Keratinocyte (primary cell): ENCODE measurements around the gene ERFE. TPM values are rescaled to one million over a fixed set of nuclear protein-coding genes. Genes with fewer than 3 reads are reported as not detected.

ENCODE experiments used
- DNase-seq: peaks from one replicate; pipeline ENCODE4 v3.0.0-alpha.2; 2011; ENCODE audit warnings: low read depth, missing footprints, low spot score
- FAIRE-seq: peaks from 2 replicates; lab custom pipeline; 2011; peaks lifted over from hg19 to GRCh38; lab: Jason Lieb, UNC
- H2AFZ ChIP-seq: 2 replicates; pipeline ENCODE4 v1.6.0; 2012; ENCODE audit warnings: low read length, control low read depth, inconsistent platforms; ENCODE audit not compliant: control insufficient read depth
- H3K27ac ChIP-seq: 2 replicates; pipeline ENCODE4 v1.5.1; 2011; ENCODE audit warnings: low read length; ENCODE audit not compliant: control insufficient read depth, insufficient read depth
- H3K27me3 ChIP-seq: 3 replicates; pipeline ENCODE4 v1.6.0; 2011; ENCODE audit warnings: low read length; ENCODE audit not compliant: control insufficient read depth, insufficient read depth; ENCODE audit errors: extremely low read depth
- H3K36me3 ChIP-seq, 2 experiments: 2 replicates in 1 of 2; 3 replicates in 1 of 2; pipeline ENCODE4 v1.5.1; 2011; ENCODE audit warnings: low read length in 2 of 2, mild to moderate bottlenecking in 1 of 2; ENCODE audit not compliant: control insufficient read depth in 2 of 2, insufficient read depth in 2 of 2; ENCODE audit errors: extremely low read depth in 1 of 2
- H3K4me1 ChIP-seq: 3 replicates; pipeline ENCODE4 v1.5.1; 2011; ENCODE audit warnings: low read length; ENCODE audit not compliant: control insufficient read depth, insufficient read depth; ENCODE audit errors: extremely low read depth
- H3K4me2 ChIP-seq: 3 replicates; pipeline ENCODE4 v1.6.0; 2011; ENCODE audit warnings: low read depth, low read length; ENCODE audit not compliant: control insufficient read depth, insufficient read depth; ENCODE audit errors: extremely low read depth
- H3K4me3 ChIP-seq, 3 experiments: fragments of 200-600 bp in 1 of 3; sonication (generic) in 1 of 3; 2 replicates in 2 of 3; 3 replicates in 1 of 3; pipeline ENCODE4 v1.5.1; 2011 to 2016; ENCODE audit warnings: low read length in 3 of 3, mild to moderate bottlenecking in 3 of 3, control low read depth in 2 of 3, inconsistent platforms in 1 of 3, low read depth in 1 of 3, mixed read lengths in 1 of 3, mixed run types in 1 of 3, moderate library complexity in 1 of 3; ENCODE audit not compliant: control insufficient read depth in 2 of 3, insufficient read depth in 2 of 3; ENCODE audit errors: extremely low read depth in 1 of 3
- H3K79me2 ChIP-seq: 2 replicates; pipeline ENCODE4 v1.6.0; 2012; ENCODE audit warnings: low read length; ENCODE audit not compliant: control insufficient read depth, insufficient read depth
- H3K9ac ChIP-seq: 3 replicates; pipeline ENCODE4 v1.6.0; 2011; ENCODE audit warnings: low read length; ENCODE audit not compliant: control insufficient read depth, insufficient read depth; ENCODE audit errors: extremely low read depth
- H3K9me1 ChIP-seq: 3 replicates; pipeline ENCODE4 v1.6.0; 2011; ENCODE audit warnings: low read length; ENCODE audit not compliant: control insufficient read depth, insufficient read depth; ENCODE audit errors: extremely low read depth
- H3K9me3 ChIP-seq: 2 replicates; pipeline ENCODE4 v1.5.1; 2012; ENCODE audit warnings: low read depth, low read length; ENCODE audit not compliant: control insufficient read depth
- H4K20me1 ChIP-seq: 3 replicates; pipeline ENCODE4 v1.6.0; 2011; ENCODE audit warnings: low read length; ENCODE audit not compliant: control insufficient read depth, insufficient read depth; ENCODE audit errors: extremely low read depth
- CTCF ChIP-seq, 3 experiments: IDR thresholded peaks in 1 of 3; conservative IDR thresholded peaks in 1 of 3; optimal IDR thresholded peaks in 1 of 3; 2 replicates in 2 of 3; 3 replicates in 1 of 3; pipeline versions ENCODE3 to v1.5.1; 2011; ENCODE audit warnings: low read length in 3 of 3, mild to moderate bottlenecking in 3 of 3, moderate library complexity in 2 of 3, control low read depth in 1 of 3, inconsistent platforms in 1 of 3; ENCODE audit not compliant: insufficient read depth in 2 of 3; ENCODE audit errors: extremely low read depth in 1 of 3
- EZH2 ChIP-seq: IDR thresholded peaks from one replicate; pipeline ENCODE4 v1.6.1; 2012; ENCODE audit warnings: inconsistent platforms, mild to moderate bottlenecking, low read length, moderate library complexity
- dilution Hi-C: fragments of 300-500 bp; cut with MboI; formaldehyde crosslinking; loops from one replicate; pipeline ENCODE4 v1.7.0; 2020; ENCODE audit warnings: low sequenced_read_pairs; ENCODE audit not compliant: extremely low pct_ligation_motif_present
- polyA plus RNA-seq, 5 experiments: library from polyadenylated mRNA; depleted of rRNA in 3 of 5; stranded (reverse) in 3 of 5; stranded (forward) in 1 of 5; unstranded in 1 of 5; fragments of >200 nt; gene quantifications; 1 replicate in 1 of 5; 2 replicates in 3 of 5; 3 replicates in 1 of 5; pipeline versions ENCODE4 v1.2.1 to v1.2.3, GENCODE V29; 2011 to 2012; ENCODE audit warnings: missing spikeins in 2 of 5, low read depth in 1 of 5, low replicate concordance in 1 of 5

The ERFE gene
- polyA plus RNA-seq, 1 donor (not counting 4 experiments of a cell fraction or from before 2014, with no cell fraction given) = 0.14 TPM

- no peak for FAIRE-seq
- Histone ChIP-seq H3K9me3 (no peaks in the 10 kb centered on the region), H3K9me1 (no peaks in the 10 kb centered on the region), H3K4me3 (no peak overlapping the region), H3K79me2 (no peaks in the 10 kb centered on the region), H2AFZ (no peak overlapping the region), H3K27me3 (no peaks in the 10 kb centered on the region), H3K9ac (no peak overlapping the region), H3K4me2 (no peak overlapping the region), H3K4me1 (peaks cover under 1% of the 10 kb centered on the region), H4K20me1 (no peaks in the 10 kb centered on the region), H3K36me3 (no peaks in the 10 kb centered on the region), H3K27ac (no peak overlapping the region)
- TF ChIP-seq EZH2 = no peak
- TF ChIP-seq CTCF (optimal IDR thresholded peaks at IDR 0.05 in 1 of 3, IDR thresholded peaks at IDR 0.05 in 1 of 3, conservative IDR thresholded peaks at IDR 0.05 in 1 of 3; ENCODE audit: extremely low read depth in 1 of 3, insufficient read depth in 2 of 3, low read length in 3 of 3) = no peak
- no peak for DNase-seq
- dilution Hi-C loops = no loop called here
Measured at GRCh38 chr2:238148981-238149380, 9.8 kb upstream of the ERFE start.

- TF ChIP-seq EZH2 (no peak), CTCF (optimal IDR thresholded peaks at IDR 0.05 in 1 of 3, IDR thresholded peaks at IDR 0.05 in 1 of 3, conservative IDR thresholded peaks at IDR 0.05 in 1 of 3; ENCODE audit: extremely low read depth in 1 of 3, insufficient read depth in 2 of 3, low read length in 3 of 3) (no peak)
- H3K4me2 ChIP-seq = no peak overlapping the region
- H3K27ac ChIP-seq = no peak overlapping the region
- no peak for FAIRE-seq
- no peak overlapping the region for H3K4me3 ChIP-seq
- H3K79me2 ChIP-seq = no peaks in the 10 kb centered on the region
- H3K9me1 ChIP-seq = no peaks in the 10 kb centered on the region
- dilution Hi-C loops = no loop called here
- H3K4me1 ChIP-seq = no peaks in the 10 kb centered on the region
- H3K9me3 ChIP-seq = no peaks in the 10 kb centered on the region
- H2AFZ ChIP-seq = no peak overlapping the region
- no peaks in the 10 kb centered on the region for H4K20me1 ChIP-seq
- H3K9ac ChIP-seq = no peak overlapping the region
- no peak for DNase-seq
- no peaks in the 10 kb centered on the region for H3K36me3 ChIP-seq
- H3K27me3 ChIP-seq = no peaks in the 10 kb centered on the region
Measured at GRCh38 chr2:238149841-238150572, 8.8 kb upstream of the ERFE start.
